ENCODE measurements around the gene RBM28. TPM values are rescaled to one million over a fixed set of nuclear protein-coding genes. Genes with fewer than 3 reads are reported as not detected.

RBM28 gene
- total RNA-seq, 1 experiment from 2014 or later, result 45.3 TPM

DNA sequence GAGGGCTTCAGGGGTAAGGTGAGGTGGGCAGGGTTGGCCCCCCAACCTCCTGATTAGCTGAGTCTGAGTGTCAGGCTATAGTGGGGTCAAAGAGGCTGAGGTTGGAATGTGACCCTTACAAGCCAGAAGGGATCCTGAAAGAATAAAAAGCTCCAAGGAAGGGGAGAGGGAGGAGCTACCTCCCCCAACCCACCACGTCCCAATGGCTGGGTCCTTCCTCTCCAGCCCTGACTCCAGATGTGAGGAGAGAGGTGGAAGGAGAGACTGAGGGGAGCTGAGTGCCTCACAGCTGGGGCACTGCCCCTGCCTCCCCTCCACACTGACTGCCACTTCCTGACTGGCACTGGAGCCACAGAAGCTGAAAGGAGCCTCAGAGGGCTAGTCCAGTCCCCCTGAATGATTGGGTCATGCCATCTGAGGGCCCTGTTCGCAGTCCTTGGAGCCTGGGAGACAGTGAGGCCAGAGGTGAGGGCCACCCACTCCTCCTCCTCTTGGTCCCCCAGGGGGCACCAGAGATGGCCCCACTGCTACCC, 45.4 kb upstream of the RBM28 start:
- DNase-seq, result no peak
- Histone ChIP-seq H3K4me3 (ENCODE audit: low read length) (no peak overlapping the region), H3K9me2 (replicated peaks; ENCODE audit: low read length) (no peaks in the 10 kb centered on the region), H3K4me1 (ENCODE audit: insufficient read depth, low read length) (no peaks in the 10 kb centered on the region), H3K79me2 (ENCODE audit: low read length) (no peaks in the 10 kb centered on the region), H4K20me1 (ENCODE audit: low read length) (no peaks in the 10 kb centered on the region), H3F3A (ENCODE audit: low read length, unreplicated experiment) (no peaks in the 10 kb centered on the region), H3K9me3 (ENCODE audit: low read length) (no peaks in the 10 kb centered on the region), H3K27me3 (ENCODE audit: low read length) (no peaks in the 10 kb centered on the region), H3K4me2 (ENCODE audit: low read length) (no peak overlapping the region), H2AFZ (ENCODE audit: low read length) (no peak overlapping the region), H3K36me3 (ENCODE audit: low read depth, low read length) (no peaks in the 10 kb centered on the region), H3K9ac (ENCODE audit: low read length) (no peak overlapping the region), H3K27ac (ENCODE audit: low read length) (no peak overlapping the region)
- no TSS peak for BruUV-seq (replicated peaks)
- peak; percentile 3; the same call in 1 of the 2 replicates for ATAC-seq
- ChIA-PET POLR2A (ENCODE audit: unreplicated experiment) (interaction anchor here (0.5 kb wide), 1 partner anchor 45 kb away, joined by 3 read pairs; the partner anchor contains the start of gene RBM28), CTCF (interaction anchor here (1.5 kb wide), 1 partner anchor 41 kb away, joined by 13 read pairs; no protein-coding TSS in a partner anchor)
- intact Hi-C loops (cut with micrococcal nuclease), result no loop called here
- TF ChIP-seq EZH2 (IDR thresholded peaks at IDR 0.05; ENCODE audit: low read length, unreplicated experiment) (no peak), EZH2phosphoT487 (IDR thresholded peaks at IDR 0.05; ENCODE audit: borderline replicate concordance, low read length) (no peak)
- TF ChIP-seq, protein P1, sequence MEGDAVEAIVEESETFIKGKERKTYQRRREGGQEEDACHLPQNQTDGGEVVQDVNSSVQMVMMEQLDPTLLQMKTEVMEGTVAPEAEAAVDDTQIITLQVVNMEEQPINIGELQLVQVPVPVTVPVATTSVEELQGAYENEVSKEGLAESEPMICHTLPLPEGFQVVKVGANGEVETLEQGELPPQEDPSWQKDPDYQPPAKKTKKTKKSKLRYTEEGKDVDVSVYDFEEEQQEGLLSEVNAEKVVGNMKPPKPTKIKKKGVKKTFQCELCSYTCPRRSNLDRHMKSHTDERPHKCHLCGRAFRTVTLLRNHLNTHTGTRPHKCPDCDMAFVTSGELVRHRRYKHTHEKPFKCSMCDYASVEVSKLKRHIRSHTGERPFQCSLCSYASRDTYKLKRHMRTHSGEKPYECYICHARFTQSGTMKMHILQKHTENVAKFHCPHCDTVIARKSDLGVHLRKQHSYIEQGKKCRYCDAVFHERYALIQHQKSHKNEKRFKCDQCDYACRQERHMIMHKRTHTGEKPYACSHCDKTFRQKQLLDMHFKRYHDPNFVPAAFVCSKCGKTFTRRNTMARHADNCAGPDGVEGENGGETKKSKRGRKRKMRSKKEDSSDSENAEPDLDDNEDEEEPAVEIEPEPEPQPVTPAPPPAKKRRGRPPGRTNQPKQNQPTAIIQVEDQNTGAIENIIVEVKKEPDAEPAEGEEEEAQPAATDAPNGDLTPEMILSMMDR (conservative IDR thresholded peaks at IDR 0.05; ENCODE audit: low read depth, low read length), result no peak

DNA sequence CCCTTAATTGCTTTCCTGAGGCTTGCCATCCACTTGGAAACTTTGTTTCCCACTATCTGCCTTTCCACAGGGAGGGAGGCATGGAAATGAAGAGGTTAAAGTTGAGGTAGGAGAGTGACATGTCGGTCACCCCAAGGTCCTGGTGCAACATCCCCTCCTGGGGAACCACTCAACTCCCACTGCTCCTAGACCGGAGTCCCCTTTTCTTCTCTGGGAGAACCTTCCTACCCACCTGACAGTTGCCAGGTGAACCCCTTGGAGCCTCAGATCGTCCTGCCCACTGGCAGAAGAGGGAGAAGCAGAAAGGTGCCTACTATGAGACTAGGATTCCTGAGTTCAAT, 44.4 kb upstream of the RBM28 start:
- no peak for ATAC-seq
- intact Hi-C loops (cut with micrococcal nuclease), result no loop called here
- POLR2A ChIA-PET (ENCODE audit: unreplicated experiment), result no interaction called here
- Histone ChIP-seq H3K4me1 (ENCODE audit: insufficient read depth, low read length) (no peaks in the 10 kb centered on the region), H4K20me1 (ENCODE audit: low read length) (no peaks in the 10 kb centered on the region), H3K4me2 (ENCODE audit: low read length) (no peak overlapping the region), H3K79me2 (ENCODE audit: low read length) (no peaks in the 10 kb centered on the region), H3K36me3 (ENCODE audit: low read depth, low read length) (no peaks in the 10 kb centered on the region), H3K9me2 (replicated peaks; ENCODE audit: low read length) (no peaks in the 10 kb centered on the region), H2AFZ (ENCODE audit: low read length) (no peak overlapping the region), H3K27me3 (ENCODE audit: low read length) (no peaks in the 10 kb centered on the region), H3K9me3 (ENCODE audit: low read length) (no peaks in the 10 kb centered on the region), H3F3A (ENCODE audit: low read length, unreplicated experiment) (no peaks in the 10 kb centered on the region), H3K27ac (ENCODE audit: low read length) (no peak overlapping the region), H3K4me3 (ENCODE audit: low read length) (no peak overlapping the region), H3K9ac (ENCODE audit: low read length) (no peak overlapping the region)
- BruUV-seq (replicated peaks), result no TSS peak
- DNase-seq, result no peak
- TF ChIP-seq, protein P1 (conservative IDR thresholded peaks at IDR 0.05; ENCODE audit: low read depth, low read length), result no peak
- no peak for TF ChIP-seq EZH2phosphoT487 (IDR thresholded peaks at IDR 0.05; ENCODE audit: borderline replicate concordance, low read length)
- no peak for TF ChIP-seq EZH2 (IDR thresholded peaks at IDR 0.05; ENCODE audit: low read length, unreplicated experiment)
- CTCF ChIA-PET, result interaction anchor here (0.6 to 2.4 kb wide), 4 partner anchors 16 to 71 kb away, joined by 3 to 80 read pairs (median 4); no protein-coding TSS in a partner anchor

Data from PC-3 (cell line).